GM18909 (cell line): ENCODE results near the gene NT5DC4.

ENCODE experiments used
- ATAC-seq: cut with Tn5 transposase; IDR thresholded peaks from one replicate; pipeline ENCODE4 v1.9.1; 2021; ENCODE audit warnings: mild to moderate bottlenecking; ENCODE audit not compliant: unreplicated experiment, poor library complexity

NT5DC4 gene

GRCh38 chr2:112720785-112721184 lies at the start of gene NT5DC4:
Gene NT5DC4 (plus strand): TSS chr2:112721020. CDS start chr2:112721080, 60 bp downstream.
- ATAC-seq, result no peak

GRCh38 chr2:112671801-112672200 lies 49.0 kb upstream of the NT5DC4 start:
- no peak for ATAC-seq

DNA sequence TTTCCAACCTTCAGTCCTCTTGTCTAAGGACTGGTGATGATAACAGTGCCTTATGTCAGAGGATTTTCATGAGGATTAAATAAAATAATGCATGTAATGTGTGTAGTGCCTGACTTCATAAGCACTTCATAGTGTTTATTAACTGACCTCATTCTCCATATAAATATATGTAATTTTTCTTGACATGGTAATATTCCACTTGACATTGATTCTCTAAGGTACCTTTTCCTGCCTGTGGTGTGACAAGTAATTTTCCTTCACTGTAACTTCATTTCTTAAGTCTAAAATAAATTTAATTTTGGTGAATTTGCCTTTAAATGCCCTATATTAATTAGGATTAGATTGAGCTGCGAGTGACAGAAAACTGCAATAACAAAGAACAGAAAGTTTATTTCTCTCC lies 47.8 kb upstream of the NT5DC4 start:
- ATAC-seq, result no peak

GRCh38 chr2:112674229-112674628 lies 46.6 kb upstream of the NT5DC4 start:
- no peak for ATAC-seq

DNA sequence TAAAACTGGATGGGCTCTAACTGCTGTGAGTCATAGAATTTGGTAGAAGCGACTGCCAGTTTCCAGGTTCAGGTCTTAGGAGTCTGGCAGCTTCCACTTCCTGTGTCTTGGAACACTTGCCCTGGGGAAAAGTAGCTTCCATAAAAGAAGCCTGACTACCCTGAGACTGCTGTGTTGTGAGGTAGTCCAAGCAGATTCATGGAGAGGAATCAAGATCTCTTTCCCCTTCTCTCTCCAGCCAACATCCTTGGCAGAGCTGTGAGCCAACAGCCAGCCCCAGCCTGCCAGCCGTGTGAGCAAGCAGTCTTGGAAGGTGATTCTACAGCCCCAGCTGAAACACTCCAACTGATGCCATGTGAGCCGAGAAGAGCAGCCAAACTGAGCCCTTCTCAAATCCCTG lies 41.3 kb upstream of the NT5DC4 start:
- ATAC-seq, result no peak

- ATAC-seq, result no peak
These were observed 40.1 kb upstream of the NT5DC4 start for GRCh38 chr2:112680666-112681101.

GRCh38 chr2:112682101-112682500 lies 38.7 kb upstream of the NT5DC4 start:
- ATAC-seq, result no peak

DNA sequence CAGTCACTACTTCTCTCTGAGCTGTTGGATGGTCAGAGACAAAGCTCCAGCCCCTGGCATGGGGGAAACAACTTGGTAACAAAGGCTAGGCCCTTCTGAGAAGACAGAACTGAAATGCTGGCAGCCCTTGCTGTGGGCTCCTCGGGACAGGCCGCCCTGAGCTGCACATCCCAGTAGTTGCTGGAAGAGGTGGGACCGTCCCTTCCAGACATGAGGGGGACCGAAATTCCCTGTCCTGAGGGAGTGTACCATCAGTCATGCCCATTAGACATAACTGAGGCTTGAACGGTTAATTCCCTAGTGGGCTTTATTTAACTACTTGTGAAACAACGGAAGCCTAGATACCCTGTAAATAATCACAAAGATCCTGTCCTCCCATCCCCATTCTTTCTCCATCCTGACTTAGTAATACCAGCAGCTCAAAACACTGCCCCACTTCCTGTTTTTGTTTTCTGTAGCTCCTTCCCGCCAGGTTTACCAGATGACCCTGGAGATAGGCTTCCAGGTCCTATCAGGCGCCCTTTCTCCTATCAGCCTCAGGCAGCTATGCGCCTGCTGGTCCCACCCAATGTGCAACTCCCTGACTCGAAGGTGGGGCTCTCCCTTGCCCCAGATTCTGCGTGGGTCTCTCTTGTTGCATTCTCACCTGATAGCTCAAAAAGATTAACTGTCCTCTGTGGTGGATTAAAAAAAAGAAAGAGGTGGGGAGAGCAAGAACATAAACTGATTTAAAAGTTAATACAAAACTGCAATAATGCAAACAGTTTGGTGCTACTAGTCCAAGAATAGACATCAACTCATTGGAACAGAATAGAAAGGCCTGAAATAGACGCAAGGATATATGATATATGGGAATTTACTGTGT lies 37.0 kb upstream of the NT5DC4 start:
- no peak for ATAC-seq

DNA sequence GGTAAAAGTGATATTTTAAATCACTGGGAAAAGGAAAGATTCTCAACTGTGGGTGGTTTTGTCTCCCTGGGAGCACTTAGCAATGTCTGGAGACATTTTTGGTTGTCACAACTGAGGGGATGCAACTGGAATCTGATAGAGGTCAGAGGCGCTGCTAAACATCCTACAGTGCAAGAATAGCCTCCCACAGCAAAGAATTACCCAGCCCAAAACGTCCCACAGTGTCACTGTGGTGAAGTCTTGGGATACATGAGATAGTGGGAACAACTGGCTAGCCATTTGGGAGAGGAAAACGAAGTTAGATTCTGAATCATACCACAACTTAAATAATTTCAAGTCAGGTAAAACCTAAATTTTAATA lies 36.4 kb upstream of the NT5DC4 start:
- no peak for ATAC-seq

DNA sequence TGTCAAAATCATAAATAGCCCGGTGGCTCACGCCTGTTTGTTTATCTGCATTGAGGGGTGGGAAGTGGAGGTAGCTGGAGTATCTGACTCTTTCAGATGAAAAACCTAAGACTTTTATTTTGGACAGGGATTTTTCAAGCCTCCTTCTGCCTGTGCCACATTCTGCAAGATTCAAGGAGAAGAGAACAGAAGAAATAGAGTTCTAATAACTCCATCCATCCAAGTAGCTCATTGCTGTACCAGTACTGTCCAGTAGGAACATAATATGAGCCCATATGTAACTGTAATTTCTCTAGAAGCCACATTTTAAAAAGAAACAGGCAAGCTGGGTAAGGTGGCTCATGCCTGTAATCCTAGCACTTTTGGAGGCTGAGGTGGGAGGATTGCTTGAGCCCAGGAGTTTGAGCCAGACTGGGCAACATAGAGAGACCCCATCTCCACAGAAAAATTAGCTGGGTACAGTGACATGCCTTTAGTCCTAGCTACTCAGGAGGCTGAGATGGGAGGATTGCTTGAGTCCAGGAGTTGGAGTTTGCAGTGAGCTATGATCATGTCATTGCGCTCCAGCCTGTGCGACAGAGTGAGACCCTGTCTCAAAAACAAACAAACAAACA lies 35.4 kb upstream of the NT5DC4 start:
- no peak for ATAC-seq

DNA sequence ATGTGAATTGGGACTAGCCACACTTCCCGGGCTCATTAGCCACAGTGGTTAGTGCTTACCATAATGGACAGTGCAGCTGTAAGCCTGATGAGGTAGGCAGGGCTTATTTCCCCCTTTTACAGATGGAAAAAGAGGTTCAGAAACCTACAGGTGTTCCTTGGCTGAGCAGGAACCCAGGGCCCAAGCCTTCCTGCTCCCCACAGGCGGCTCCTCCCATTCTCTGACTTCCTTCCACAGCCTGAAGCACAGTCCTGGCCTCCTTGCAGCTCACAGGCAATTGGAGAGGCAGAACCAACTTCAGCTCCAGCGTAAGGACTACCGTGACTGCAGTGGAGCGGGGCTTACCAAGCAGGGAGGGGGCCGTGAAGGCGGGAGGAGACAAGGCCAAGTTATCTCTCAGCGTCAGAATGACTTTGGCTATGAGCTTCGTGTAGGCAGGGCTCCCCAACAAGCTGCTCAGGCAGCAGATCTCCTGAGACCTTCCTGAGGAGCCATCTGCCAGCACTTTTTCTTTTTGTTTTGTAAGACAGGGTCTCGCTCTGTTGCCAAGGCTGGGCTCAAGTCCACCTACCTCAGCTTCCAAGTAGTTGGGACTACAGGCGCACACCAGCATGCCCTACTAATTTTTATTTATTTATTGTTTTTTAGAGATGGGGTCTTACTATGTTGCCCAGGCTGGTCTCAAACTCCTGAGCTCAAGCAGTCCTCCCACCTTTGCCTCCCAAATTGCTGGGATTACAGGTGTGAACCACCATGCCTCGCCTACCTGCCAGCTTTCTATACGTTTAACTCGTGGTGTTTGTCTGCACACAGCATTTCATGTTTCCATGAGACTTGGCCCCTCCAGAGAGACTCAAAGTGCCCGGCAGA lies 34.2 kb upstream of the NT5DC4 start:
- no peak for ATAC-seq

DNA sequence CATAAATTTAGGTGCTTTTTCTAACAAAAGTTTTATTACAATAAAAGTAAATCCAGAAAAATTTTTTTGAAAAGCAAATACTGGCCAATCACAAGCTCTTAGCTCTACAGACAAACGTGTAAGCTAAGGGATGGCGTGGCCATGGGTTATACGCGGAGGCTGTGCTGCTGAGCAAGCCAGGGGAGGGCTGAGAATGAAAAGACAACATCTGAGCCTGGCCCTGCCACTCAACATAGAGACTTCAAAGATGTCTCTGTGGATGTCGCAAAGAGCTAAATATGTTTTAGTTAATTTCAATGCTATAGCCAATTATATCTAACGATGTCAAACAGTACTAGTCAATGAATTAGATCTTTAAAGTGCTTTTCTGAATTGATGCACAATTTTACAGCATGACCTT lies 33.3 kb upstream of the NT5DC4 start:
- no peak for ATAC-seq

- no peak for ATAC-seq
These were observed 32.5 kb upstream of the NT5DC4 start for GRCh38 chr2:112688086-112688880.

GRCh38 chr2:112690853-112691401 lies 29.9 kb upstream of the NT5DC4 start:
- peak; percentile 56 for ATAC-seq

GRCh38 chr2:112691881-112692281 lies 28.9 kb upstream of the NT5DC4 start:
- no peak for ATAC-seq

DNA sequence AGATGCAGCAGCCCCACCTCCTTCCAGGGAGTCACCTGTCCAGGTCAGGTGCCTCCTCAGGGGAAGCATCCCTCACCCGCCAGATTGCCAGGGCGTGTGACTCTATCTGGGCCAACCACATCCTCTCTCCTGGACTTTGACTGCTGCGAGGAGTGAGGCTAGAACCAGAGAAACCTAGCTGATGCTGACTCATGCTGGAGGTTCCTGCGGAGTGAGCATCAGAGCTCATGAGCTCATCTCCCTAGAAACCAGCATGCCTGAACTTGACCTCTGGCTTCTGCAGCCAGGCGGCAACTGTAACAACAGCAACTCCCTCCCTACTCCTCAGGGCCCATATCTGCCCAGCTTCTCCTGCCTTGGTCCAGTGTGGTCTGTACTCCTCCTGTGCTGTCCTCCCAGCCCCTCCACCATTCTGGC lies 28.3 kb upstream of the NT5DC4 start:
- peak; percentile 93 for ATAC-seq

DNA sequence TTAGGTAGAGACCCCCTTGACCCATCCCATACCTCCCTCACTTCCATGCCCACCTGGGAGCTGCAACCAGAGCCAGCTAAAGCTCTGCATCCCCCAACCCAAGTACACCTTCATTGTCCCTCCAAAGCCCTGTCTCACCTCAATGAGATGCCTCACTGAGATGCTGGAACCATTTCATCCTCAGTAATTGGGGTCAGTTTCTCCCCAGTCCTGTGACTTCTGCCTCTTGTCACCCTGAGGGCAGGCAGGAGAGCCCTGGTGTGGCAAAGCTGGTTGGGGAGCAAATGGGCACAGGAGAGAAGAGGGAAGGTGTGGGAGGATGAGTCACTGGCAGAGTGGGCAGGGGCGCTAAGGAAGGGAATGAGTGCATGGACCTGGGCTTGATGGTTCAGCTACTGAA lies 27.9 kb upstream of the NT5DC4 start:
- no peak for ATAC-seq

DNA sequence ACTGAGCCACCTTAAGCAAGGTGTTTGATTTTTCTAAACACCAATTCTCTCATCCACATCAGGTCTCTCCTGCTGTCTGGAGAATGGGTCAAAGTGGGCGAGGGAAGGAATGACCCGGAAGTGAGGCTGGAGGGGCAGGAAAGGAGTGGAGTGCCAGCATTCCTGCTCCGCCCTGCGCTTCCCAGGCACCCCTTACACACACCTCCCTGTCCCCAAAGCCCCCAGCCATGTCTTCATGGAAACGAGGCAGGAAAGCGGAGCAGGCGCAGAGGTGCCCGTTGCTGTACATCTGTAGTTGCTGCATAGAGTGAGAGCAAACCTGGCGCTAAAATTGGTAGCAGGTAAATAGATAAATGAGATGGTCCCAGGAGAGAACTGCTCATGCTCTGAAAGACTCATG lies 27.2 kb upstream of the NT5DC4 start:
- no peak for ATAC-seq

- ATAC-seq, result no peak
These were observed 26.6 kb upstream of the NT5DC4 start for GRCh38 chr2:112694182-112694581.
